ENCODE results near the gene CHST12. TPM values are rescaled to one million over a fixed set of nuclear protein-coding genes. Genes with fewer than 3 reads are reported as not detected.

Gene CHST12
- total and polyA plus RNA-seq, 2 of the 4 experiments (the other 2 are of a cell fraction): 3.8 to 27.0 TPM

DNA sequence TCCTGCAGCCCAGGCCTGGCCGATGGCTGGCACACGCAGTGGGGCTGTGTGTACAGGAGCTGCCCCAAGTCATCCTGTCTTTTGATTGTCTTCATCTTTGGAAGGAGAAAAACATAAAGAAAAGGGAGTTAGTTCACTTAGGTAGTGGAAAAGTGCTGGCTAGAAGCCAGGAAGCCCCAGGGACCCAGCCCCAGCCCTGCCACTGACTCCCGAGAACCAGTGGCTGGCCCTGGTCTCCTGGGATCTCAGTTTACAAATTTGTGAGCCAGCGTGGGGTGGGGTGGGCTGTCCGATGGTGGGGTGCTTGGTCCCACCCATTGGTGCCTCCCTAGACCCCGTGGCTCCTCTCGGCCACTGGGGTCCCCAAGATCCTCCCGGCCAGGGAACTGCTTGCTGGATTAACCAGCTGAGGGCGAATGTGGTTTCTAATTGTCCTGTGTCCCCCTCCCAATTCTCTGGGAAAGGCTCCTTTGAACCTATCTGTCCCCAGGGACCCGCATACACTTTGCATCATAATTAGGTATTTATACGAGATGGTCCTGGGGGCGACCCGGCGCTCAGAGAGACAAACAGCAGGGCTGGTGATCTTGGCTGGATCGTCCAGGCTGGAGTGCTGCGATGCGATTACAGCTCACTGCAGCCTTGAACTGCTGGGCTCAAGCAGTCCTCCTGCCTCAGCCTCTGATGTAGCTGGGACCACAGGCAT, 16.3 kb upstream of the CHST12 start:
- Histone ChIP-seq H3K18ac (ENCODE audit: low read depth, low read length) (no peak overlapping the region), H4K20me1 (ENCODE audit: insufficient read depth, low read length) (no peaks in the 10 kb centered on the region; the same call in 1 of the 2 replicates), H2AK5ac (ENCODE audit: low read depth, low read length) (no peak overlapping the region; the same call in 1 of the 2 replicates), H3K4me3 (ENCODE audit: insufficient read depth, low read depth, low read length) (no peak overlapping the region), H3K27ac (ENCODE audit: insufficient read depth, low read length) (no peak overlapping the region), H3K4me1 (ENCODE audit: control insufficient read depth, insufficient read depth, low read length) (no peaks in the 10 kb centered on the region), H3K4me2 (ENCODE audit: low read depth, low read length) (no peak overlapping the region), H3K9me1 (ENCODE audit: insufficient read depth, low read length) (no peaks in the 10 kb centered on the region), H2AK9ac (replicated peaks; ENCODE audit: low read depth, low read length, poor library complexity) (no peak overlapping the region), H3K36me3 (ENCODE audit: control insufficient read depth, insufficient read depth, low read length) (peaks cover 11% of the 10 kb centered on the region), H3K23ac (ENCODE audit: low read depth, low read length) (no peak overlapping the region), H3K9ac (ENCODE audit: low read depth, low read length) (no peak overlapping the region), H3K9me3 (ENCODE audit: control insufficient read depth, insufficient read depth, low read length) (no peaks in the 10 kb centered on the region), H3K56ac (ENCODE audit: extremely low read depth, insufficient read depth, low read length) (no peak overlapping the region), H2BK5ac (ENCODE audit: low read depth, low read length, poor library complexity, severe bottlenecking) (no peak overlapping the region), H3K79me1 (ENCODE audit: low read depth in 1 of 2, low read length in 2 of 2) (no peaks in the 10 kb centered on the region), H2AFZ (replicated peaks; ENCODE audit: low read length, poor library complexity) (no peak overlapping the region), H3K27me3 (ENCODE audit: control insufficient read depth, insufficient read depth, low read length) (no peaks in the 10 kb centered on the region), H2BK15ac (ENCODE audit: low read depth, low read length) (no peak overlapping the region), H4K91ac (ENCODE audit: insufficient read depth, low read depth, low read length) (no peak overlapping the region), H3K14ac (replicated peaks; ENCODE audit: low read depth, low read length) (no peak overlapping the region), H3K4ac (ENCODE audit: low read depth, low read length) (no peak overlapping the region), H2BK120ac (ENCODE audit: low read depth, low read length) (no peak overlapping the region), H2BK20ac (ENCODE audit: low read depth, low read length) (no peak overlapping the region), H4K5ac (ENCODE audit: low read depth, low read length) (no peak overlapping the region), H4K8ac (ENCODE audit: low read depth in 2 of 2, low read length in 2 of 2) (no peak overlapping the region)
- ChIA-PET POLR2A (ENCODE audit: unreplicated experiment) (no interaction called here), CTCF (no interaction called here)
- dilution Hi-C loops (cut with HindIII; ENCODE audit: low sequenced_read_pairs, unreplicated experiment) (no loop called here), intact Hi-C loops (cut with micrococcal nuclease) (no loop called here), in situ Hi-C loops (cut with MboI; ENCODE audit: low sequenced_read_pairs) (no loop called here)
- BruUV-seq (replicated peaks): no TSS peak
- 91% methylated on average over 11 of the region's 17 CpGs; no CpG with 5 or more reads in 1 of the 2 experiments for WGBS, 2 experiments (ENCODE audit: extremely low coverage in 2 of 2, insufficient read length in 1 of 2)
- ATAC-seq (ENCODE audit: low read depth): no peak
- no peak for DNase-seq
- TF ChIP-seq, protein P1, sequence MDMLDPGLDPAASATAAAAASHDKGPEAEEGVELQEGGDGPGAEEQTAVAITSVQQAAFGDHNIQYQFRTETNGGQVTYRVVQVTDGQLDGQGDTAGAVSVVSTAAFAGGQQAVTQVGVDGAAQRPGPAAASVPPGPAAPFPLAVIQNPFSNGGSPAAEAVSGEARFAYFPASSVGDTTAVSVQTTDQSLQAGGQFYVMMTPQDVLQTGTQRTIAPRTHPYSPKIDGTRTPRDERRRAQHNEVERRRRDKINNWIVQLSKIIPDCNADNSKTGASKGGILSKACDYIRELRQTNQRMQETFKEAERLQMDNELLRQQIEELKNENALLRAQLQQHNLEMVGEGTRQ (IDR thresholded peaks at IDR 0.05; ENCODE audit: low read depth, low read length): no peak
- TF ChIP-seq CHD1 (IDR thresholded peaks at IDR 0.05; ENCODE audit: low read depth, low read length): no peak
- TF ChIP-seq RAD21 (IDR thresholded peaks at IDR 0.05; ENCODE audit: low read length): no peak
- no peak for TF ChIP-seq NFE2L2 (IDR thresholded peaks at IDR 0.05; ENCODE audit: low read depth, low read length)
- no peak for TF ChIP-seq MXI1 (IDR thresholded peaks at IDR 0.05; ENCODE audit: borderline replicate concordance, low read depth, low read length)
- TF ChIP-seq RFX5 (IDR thresholded peaks at IDR 0.05; ENCODE audit: low read depth, low read length): no peak
- TF ChIP-seq RCOR1 (IDR thresholded peaks at IDR 0.05; ENCODE audit: insufficient replicate concordance, low read length): no peak
- no peak for TF ChIP-seq CEBPB (IDR thresholded peaks at IDR 0.05; ENCODE audit: low read depth, low read length)
- no peak for TF ChIP-seq SMC3 (IDR thresholded peaks at IDR 0.05; ENCODE audit: low read depth, low read length)
- TF ChIP-seq BHLHE40 (IDR thresholded peaks at IDR 0.05; ENCODE audit: low read depth, low read length): no peak
- TF ChIP-seq MAFK (IDR thresholded peaks at IDR 0.05; ENCODE audit: low read depth, low read length): no peak
- TF ChIP-seq POLR2A (IDR thresholded peaks at IDR 0.05; ENCODE audit: low read depth, low read length): no peak
- TF ChIP-seq, protein P2, sequence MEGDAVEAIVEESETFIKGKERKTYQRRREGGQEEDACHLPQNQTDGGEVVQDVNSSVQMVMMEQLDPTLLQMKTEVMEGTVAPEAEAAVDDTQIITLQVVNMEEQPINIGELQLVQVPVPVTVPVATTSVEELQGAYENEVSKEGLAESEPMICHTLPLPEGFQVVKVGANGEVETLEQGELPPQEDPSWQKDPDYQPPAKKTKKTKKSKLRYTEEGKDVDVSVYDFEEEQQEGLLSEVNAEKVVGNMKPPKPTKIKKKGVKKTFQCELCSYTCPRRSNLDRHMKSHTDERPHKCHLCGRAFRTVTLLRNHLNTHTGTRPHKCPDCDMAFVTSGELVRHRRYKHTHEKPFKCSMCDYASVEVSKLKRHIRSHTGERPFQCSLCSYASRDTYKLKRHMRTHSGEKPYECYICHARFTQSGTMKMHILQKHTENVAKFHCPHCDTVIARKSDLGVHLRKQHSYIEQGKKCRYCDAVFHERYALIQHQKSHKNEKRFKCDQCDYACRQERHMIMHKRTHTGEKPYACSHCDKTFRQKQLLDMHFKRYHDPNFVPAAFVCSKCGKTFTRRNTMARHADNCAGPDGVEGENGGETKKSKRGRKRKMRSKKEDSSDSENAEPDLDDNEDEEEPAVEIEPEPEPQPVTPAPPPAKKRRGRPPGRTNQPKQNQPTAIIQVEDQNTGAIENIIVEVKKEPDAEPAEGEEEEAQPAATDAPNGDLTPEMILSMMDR (conservative IDR thresholded peaks at IDR 0.05; ENCODE audit: low read depth, low read length): no peak

All from IMR-90 (cell line).